Superior temporal gyrus (tissue), 1 donor: ENCODE results near the gene HCFC1R1.
A peak's percentile ranks its signal among the peaks of the same experiment; 100 is the strongest.

ENCODE experiments used
- DNase-seq: peaks from one replicate; pipeline ENCODE4 v3.0.0-alpha.2; 2016; ENCODE audit errors: extremely low spot score

The HCFC1R1 gene

DNA sequence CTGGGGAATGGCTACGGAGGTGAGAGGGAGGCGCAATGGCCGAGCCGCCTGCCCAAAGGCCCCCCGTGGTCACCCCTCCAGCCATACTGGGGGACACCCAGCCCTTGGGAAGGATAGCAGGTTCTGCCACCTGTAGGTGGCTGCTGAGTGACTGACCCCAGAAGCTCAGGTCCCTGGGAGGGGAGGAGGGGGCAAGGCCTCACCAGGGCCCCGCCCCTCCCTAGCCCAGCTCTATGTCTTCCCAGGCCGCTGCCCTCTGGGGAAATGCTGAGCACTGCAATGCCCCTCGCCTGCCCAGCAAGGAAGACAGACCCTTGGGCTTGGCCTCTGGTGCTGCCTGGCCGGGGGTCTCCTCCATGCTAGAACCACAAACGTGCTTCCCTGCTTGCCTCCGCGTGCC, 22.4 kb downstream of the HCFC1R1 start:
- no peak for DNase-seq

DNA sequence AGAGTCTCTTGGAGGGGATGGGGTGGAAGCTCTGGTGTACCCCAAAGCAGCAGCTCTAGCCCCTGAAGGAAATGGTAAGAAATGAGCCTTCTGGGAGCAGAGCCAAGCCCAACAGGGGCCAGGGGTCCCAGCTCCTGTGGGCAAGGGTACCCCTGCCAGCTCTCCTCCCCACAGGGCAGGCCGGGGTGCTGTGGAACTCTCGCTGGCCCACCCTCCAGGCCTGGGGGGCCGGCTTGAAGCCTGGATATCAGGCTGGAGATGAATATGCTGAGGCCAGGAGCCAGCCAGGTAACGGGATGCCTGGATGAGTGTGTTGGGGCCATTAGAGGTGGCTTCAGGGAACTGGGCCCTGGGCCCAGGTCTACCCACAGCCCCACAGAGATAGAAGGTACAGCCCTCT, 23.2 kb downstream of the HCFC1R1 start:
- no peak for DNase-seq

DNA sequence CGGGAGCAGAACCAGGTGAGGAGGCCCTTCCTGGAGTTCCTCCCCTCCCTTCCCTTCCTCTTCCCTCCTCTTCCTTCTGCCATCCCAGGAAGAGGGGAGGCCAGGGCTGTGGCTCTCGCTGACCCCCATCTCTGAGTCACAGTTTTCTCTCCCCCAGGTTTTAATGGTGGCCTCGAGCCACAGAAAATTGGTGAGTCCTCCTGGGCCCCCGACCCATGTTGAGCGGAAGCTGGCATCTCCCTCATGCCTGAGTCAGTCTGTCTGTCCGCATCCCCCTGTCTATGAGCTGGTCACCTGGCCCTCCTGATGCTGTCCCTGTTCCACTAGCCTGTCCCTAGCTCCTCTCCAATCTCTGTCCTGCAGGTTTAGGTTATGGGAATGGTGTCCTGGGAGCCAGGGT, 23.8 kb downstream of the HCFC1R1 start:
- DNase-seq: no peak

DNA sequence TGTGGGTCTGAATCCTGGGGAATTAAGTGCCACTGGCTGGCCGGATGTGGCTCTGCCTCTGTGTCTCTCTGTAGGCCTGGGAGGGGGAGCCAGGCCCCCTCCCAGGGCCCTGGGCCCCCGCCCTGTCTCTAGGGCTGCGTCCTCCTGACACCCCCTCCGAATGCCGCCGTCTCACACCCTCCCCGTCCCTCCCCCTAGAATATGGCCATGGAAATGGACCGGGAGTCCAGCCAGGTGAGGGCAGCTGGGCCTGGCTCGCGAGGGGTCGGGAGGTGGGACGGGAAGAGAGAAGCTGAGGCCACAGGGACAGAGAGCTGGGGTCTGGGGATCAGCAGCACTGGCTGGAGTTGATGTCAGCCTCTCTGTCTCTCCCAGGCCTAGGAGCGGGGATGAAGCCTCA, 27.4 kb downstream of the HCFC1R1 start:
- DNase-seq: no peak

DNA sequence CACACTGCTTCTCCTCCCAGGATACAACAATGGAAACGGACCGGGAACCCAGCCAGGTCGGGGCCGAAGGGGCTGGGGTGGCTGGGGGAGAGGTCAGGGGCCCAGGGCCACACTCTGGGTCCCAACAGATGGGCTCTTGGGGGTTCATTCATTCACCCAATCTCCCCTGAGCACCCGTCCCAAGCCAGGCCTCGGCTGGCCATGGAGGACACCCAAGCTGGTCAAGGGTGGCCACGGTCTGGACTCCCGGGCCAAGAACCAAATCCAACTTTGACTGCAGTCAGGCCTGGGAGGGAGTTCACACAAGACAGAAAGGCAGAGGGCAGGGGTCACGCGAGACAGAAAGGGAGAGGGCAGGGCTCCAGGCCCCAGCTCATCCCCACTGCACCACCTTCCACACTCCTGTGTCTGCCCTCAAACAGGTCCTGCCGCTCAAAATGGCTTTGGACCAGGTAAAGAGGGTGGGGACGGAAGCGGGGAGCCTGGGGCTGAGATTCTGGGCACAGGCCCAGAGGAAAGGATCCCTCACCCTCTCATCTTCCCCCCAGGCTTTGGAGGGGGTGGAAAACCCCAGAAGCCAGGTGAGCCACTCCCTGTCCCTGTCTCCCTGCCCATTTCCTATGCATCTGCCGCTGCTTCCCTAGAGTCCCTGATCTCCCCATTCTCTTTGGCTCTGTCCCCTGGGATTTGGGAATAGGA, 31.2 kb downstream of the HCFC1R1 start:
- no peak for DNase-seq

DNA sequence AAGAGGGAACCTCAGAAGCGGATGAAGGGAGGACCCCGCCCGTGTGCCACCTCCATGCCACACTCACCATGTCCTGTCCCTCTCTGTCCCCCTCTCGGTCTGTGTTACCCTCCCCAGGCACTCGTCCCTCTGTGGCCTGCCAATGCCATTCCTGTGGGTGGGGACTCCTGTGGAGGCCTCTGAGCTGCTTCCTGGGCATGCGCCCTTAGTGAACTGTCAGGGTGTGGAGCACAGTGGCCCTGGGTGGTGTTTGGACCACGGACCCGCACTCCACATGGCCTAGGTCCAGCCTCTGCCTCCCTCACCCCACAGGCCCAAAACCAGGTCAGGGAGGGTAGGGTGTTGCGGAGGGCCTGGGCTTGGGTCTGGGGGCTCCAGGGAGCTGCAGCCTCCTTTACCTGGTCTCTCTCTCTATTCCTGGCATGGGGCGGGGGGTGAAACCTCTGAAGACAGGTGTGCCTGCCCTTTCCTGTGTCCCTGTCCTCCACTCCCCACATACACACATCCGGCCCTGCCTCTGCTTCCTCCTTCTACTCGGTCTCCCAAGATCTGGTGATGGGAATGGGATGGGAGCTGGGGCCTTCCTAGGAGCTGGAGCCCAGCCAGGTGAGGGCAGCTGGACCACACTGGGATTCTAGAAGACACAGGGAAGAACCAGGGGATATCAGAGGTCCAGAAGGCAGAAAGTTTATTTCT, 32.0 kb downstream of the HCFC1R1 start:
- DNase-seq: no peak

DNA sequence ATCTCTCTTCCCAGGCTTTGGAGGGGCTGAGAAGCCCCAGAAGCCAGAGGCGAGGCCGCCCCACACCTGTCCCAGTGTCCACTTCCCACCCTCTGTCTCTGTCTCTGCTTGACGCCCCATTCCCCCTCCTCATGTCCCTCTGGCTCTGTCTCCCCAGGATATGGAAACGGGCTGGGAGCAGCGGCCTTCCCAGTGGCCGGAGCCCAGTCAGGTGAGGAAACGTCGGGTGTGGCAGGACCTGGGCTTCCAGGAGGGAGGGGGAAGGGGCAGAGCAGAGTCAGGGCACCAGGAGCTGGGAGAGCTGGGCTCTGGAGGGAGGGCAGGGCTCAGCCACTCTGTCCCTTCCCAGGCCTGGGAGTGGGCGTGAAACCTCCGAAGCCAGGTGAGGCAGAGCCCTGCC, 32.9 kb downstream of the HCFC1R1 start:
- DNase-seq: no peak

DNA sequence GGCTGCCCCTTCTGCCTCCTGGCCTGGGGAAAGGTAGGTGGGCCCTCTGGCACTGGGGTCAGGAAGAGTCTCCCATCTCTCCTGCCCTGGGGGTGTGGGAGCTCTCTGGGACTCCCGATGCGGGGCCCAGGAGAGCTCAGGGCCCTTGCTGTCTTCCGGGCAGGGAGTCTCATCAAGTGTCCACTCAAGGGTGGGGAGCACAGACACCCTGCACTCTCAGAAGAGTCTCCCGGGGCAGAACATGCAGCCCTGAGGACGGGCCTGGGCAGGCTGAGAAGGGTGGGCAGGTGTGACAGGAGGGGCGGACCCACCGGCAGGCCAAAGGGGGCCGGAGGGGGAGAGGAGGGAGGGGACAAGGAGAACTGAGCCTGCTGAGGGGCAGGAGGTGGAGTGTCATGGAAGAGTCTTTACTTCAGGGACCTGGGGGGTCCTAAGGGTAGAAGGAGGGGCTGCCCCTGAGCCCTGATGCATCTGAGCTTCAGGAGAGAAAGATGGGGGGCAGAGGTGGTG, 35.1 kb downstream of the HCFC1R1 start:
- DNase-seq: no peak

DNA sequence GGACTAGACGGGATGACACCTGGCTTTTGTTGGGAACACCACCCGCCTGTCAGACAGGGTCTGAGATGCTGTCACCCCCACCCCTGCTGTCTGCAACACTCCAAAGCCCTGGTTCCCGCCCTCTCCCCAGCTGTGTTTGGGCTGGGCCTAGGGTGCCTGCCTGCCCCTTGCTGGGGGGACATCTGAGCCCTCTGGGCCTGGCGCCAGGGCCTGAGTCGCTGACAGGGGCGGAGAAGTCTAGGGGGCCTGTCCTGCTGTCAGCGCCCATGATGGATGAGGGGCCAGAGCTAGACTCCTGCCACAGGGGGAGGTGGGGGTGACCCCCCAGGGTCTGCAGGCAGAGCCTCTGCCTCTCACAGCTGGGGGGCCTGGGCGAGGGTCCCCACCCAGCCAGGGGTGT, 35.9 kb downstream of the HCFC1R1 start:
- no peak for DNase-seq

DNA sequence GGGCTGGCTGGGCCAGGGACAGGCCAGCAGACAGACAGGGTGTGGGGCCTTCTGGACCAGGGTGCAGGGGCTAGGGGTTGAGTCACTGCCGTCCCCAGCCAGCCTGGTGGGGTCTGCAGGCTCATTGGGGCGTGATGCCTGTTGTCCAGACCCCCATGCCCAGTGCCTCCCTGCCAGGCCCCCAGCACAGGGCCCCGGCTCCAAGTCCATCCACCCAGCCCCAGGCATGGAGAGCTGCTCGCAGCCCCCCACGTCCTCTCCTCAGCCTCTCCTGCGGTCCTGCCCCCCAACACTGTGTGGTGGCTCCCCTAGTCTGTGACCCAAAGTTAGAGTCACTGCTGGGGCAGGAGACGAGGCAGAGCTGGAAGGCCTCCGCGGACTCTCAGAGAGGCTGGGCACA, 36.5 kb downstream of the HCFC1R1 start:
- DNase-seq: no peak

DNA sequence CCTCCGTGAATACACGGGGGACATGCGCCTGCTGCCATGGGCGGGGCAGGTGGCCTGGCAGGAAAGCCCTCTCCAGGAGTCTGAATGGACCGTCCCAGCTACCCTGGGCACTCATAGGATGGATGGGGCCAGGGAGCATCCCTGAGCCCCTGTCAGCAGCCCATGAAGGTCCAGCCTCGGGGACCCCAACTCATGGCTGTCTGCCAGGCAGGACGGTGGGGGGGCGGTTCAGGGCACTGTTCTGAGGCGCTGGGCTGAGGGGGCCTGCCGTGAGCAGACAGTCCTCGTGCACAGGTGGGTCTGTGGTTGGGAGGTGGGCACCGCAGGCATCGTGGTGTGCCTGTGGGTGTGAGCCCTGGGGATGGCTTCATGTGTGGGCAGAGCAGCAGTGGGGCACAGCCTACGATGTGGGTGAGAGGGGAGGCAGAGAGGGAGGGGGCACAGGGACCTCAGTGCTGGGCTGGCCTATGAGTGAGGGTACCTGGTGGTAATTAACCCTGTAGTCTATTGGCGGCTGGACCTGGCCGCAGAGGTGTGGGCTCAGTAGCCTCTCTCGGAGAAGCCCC, 37.0 kb downstream of the HCFC1R1 start:
- no peak for DNase-seq

DNA sequence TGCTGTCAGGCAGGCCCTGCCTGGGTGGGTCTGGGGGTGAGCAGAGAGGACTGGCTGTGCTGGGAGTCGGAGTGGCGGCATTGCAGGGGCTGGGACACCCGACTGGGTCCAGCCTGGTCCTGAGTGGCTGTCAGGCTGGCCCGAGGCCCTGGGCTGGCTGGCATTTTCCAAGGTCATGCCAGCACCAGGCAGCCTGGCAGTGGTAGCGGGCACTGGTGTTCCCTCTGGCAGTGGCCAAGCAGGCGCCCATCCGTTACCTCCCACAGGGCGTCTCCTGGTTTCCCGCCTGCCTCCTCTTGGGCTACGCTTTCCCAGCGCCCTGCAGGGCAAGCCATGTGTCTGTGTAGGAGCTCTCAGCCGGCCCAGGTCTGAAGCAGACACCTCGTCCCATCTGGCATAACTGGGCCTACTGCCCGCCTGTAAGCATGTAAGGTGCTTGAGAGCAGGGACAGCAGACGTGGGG, 37.8 kb downstream of the HCFC1R1 start:
- DNase-seq: no peak

DNA sequence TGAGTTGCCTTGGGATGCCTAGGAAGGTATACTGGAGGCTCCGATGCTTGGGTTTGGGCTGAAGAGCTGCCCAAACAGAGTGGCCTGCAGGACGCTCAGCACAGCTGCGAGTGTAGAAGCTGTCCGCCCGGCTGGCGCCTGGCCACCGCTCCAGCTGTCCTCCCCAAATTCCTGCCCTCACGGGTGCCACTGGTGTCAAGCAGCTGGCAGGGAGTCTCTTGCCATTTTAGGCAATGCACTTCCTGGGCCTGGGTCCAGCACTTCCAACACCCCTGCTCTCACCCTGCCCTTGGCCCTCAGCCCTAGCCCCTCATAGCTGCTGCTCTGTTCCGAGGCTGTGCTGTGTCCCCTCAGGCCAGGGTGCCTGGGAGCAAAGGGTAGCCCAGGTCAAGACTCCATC, 38.3 kb downstream of the HCFC1R1 start:
- no peak for DNase-seq

DNA sequence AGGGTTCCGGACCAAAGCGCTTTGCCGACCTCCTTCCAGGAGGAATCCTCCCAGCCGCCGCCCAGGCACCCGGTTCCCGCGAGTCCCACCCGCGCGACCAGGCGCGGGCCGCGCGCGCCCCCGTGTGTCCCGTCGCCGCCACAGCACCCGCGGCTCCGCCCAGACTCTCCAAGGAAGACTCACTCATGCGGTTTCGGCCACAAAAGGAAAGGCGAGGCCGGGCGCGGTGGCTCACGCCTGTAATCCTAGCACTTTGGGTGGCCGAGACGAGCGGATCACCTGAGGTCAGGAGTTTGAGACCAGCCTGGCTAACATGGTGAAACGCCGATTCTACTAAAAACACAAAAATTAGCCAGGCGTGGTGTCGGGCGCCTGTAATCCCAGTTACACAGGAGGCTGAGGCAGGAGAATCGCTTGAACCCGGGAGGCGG, 40.0 kb downstream of the HCFC1R1 start:
- DNase-seq: peak; percentile 77

DNA sequence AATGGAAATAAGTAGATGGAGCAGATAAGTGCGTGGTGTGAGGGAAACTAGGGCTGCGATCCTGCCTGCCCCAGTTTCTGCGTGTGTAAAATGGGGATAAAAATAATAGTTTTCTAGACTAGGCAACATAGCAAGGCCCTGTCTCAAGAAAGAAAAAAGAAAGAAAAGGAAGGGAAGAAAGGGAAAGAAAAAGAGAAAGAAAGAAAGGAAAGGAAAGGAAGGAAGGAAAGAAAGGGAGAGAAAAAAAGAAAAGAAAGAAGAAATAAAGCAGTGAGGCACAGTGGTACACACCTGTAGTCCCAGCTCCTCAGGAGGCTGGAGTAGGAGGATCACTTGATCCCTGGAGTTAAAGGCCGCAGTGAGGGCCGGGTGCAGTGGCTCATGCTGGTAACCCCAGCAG, 41.3 kb downstream of the HCFC1R1 start:
- no peak for DNase-seq

DNA sequence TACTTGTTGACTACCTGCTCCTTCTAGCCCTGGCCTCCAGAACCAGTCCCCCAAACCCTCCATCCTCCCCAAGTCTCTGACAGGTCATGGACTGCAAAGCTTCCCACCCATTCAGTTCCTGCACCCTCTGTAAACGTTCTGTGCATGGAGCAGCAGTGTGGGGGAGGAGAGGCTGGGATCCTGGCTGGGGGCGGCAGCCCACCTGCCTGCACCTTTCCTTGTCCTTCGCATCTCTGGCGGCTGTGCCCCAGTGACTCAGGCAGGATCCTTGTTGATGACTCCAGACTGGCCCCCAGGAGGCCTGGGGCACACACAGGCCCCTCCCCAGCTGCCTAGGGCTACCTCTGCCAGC, 41.9 kb downstream of the HCFC1R1 start:
- no peak for DNase-seq

DNA sequence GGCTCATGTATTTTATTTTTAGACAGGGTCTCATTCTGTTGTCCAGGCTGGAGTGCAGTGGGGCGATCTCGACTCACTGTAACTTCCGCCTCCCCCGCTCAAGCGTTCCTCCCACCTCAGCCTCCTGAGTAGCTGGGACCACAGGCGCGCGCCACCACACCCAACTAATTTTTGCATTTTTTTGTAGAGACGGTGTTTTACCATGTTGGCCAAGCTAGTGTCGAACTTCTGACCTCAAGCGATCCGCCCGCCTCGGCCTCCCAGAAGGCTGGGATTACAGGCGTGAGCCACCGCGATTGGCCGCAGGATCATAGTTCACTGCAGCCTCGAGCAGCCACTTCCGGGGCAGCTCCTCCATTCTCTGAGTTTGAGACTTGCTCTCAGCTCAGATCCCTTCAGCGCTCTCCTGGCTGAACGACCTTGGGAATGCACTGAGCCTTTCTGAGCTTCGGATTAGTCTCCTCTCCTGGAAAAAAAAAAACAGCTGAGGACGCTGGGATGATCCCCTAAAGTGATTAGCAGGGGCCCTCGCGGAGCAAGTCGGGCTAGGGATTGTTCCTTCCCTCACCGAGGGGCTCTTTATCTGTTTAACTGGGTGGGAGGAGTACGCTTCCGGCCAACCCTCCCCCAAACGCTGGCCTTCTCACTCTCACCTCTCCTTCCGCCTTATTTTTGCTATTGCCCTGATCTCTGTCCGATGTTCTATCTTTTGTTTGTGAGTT, 42.4 kb downstream of the HCFC1R1 start:
- no peak for DNase-seq

DNA sequence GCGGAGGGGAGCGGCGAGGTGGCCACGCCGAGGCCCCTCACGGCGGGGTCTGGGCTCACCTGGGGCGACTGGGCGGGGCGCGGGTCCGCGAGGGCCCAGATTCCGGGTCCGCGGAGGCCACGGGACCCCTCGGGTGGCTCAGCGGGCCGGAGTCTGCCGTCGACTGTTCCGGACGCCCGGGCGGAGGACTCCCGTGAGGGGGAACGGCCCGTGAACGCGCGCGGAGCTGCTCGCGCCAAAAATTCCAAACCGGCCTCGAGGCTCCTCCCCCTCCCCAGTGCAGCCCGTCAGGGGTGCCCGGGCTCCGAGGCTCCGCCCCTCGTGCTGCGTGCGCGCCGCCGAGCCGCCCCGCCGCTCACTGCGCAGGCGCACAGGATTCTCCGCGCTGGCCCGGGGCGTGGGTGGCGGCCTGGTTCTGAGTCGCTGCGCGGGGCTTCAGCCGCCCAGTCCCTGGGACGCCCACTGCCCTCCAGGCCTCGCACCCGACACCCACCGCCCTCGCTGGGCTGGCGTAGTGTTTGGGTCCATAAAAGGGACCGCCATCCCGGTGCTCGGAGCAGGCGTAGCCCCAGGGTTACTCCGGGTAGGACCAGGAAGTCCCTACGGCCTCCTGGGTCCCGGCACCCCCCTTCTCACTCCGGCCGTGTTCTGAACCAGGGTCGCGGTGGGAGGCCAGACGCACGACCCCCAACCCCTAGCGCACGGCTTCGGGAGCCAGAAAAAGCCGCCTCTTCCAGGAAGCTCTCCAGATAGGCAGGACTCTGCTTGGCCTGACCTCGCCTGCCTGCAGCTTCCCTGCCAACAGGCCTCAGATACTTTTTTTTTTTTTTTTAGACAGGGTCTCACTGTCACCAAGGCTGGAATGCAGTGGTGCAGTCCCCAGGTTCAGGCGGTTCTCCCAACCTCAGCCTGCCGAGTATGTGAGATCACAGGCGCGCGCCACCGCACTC, 43.2 kb downstream of the HCFC1R1 start, which contains the start of gene PKMYT1:
Gene PKMYT1 (minus strand): TSS at position 220 of the 950 bp plus-strand sequence. CDS start 789 bp downstream, outside the sequence.
- peak; percentile 89 for DNase-seq

DNA sequence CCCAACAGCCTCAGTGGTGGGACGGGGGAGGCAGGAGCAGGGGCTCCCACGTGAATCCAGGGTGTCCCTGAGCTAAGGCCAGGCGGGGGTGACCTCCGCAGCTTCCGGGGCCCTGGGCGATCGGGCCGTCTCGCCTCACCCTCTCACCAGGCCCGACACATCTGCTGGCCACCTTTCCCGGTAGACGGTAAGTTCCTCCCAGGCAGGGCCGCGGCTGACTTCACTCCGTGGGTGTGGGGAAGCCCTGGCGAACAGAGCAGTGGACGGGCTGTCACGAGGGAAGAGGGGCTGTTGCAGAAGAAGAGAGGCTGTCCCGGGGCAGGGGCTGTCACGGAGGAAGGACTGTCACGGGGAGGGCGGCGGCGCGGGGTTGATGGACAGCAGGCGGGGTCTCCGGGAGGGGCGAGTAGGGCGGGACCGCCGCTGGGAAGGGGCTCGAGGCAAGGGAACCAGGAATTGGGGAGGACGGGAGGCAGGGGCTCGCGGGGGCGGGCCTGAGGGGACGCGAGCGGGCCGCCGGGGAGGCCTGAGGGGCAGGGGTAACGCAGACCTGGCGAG, 44.0 kb downstream of the HCFC1R1 start:
- DNase-seq: no peak

DNA sequence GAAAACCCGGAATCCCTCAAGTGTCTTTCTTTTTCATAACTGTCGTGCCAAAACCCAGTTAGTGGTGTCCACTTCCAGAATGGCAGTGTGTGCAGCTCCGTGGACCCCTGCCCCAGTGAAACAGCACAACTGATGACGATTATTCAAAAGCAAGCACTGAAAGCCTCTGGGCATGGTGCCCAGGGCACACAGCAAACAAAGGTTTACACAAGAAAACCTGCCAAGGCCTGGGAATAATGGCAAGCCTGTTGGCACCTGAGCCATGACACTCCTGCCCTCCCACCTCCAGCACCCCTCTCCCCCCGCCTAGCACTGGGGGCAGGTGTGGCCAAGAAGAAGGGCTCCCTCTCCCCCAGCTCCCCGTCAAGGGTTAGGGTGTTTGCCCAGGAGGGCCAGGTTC, 46.3 kb downstream of the HCFC1R1 start:
- no peak for DNase-seq

DNA sequence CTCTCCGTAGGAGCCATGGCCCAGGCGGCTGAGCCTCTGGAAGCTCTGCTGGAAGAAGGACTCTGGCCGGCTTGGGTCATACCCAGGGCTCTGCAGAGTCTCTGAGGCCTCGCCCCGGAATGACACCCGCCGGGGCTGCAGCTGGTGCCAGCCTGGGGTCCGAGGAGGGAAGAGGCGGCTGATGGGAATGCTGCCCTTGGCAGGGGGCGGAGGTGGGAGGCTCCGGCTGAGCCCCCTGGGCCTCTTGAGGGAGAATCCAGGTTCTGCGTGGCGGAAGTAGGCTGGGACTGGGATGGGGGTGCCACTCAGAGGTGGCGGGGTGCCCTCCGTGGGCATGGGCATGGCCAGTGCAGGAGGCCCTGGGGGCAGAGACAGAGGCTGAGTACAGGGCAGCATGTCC, 47.1 kb downstream of the HCFC1R1 start:
- DNase-seq: no peak
